Stimulated activated naive B cell treated with anti-CD40 and anti-IgM and Interleukin-4, amounts not matched to agents 10 μg/mL and 1 μg/mL and 100 μg/mL, for 72 hours (primary cell): Measurements from ENCODE around the gene EHMT1.

ENCODE experiments used
- ATAC-seq, 2 donors: fragments of 150-1000 bp; cut with Tn5 transposase; replicated peaks; 2 replicates each; pipeline ENCODE4 v1.10.0; 2021; ENCODE audit warnings: moderate library complexity in 1 of 2
- DNase-seq: peaks from one replicate; pipeline ENCODE4 v3.0.0; 2021
- H3K27ac Mint-ChIP-seq: one replicate; pipeline ENCODE4 v1.8.0; 2022; ENCODE audit warnings: mild to moderate bottlenecking, mixed read lengths
- H3K27me3 Mint-ChIP-seq, 2 donors: one replicate each; pipeline ENCODE4 v1.8.0; 2022; ENCODE audit warnings: mixed read lengths in 2 of 2
- H3K36me3 Mint-ChIP-seq, 2 donors: one replicate each; pipeline ENCODE4 v1.8.0; 2022; ENCODE audit warnings: mixed read lengths in 2 of 2, mild to moderate bottlenecking in 1 of 2
- H3K4me1 Mint-ChIP-seq, 2 donors: one replicate each; pipeline ENCODE4 v1.8.0; 2022; ENCODE audit warnings: mixed read lengths in 2 of 2, mild to moderate bottlenecking in 1 of 2
- H3K4me3 Mint-ChIP-seq, 2 donors: one replicate each; pipeline ENCODE4 v1.8.0; 2022; ENCODE audit warnings: mild to moderate bottlenecking in 2 of 2, mixed read lengths in 2 of 2, moderate library complexity in 1 of 2
- H3K9me3 Mint-ChIP-seq, 2 donors: one replicate each; pipeline ENCODE4 v1.8.0; 2022; ENCODE audit warnings: mixed read lengths in 2 of 2, mild to moderate bottlenecking in 1 of 2

The EHMT1 gene

GRCh38 chr9:137815256-137816255, 196.8 kb downstream of the EHMT1 start:
- peak overlapping the region; percentile 88 for H3K27ac Mint-ChIP-seq
- peaks cover 17 to 19% of the 10 kb centered on the region in 2 donors for H3K4me1 Mint-ChIP-seq
- H3K36me3 Mint-ChIP-seq, result peaks cover 59 to 64% of the 10 kb centered on the region in 2 donors
- DNase-seq, result no peak
- H3K4me3 Mint-ChIP-seq, result peak overlapping the region in 1 of 2 donors; percentile 17
- no peaks in the 10 kb centered on the region for H3K27me3 Mint-ChIP-seq
- H3K9me3 Mint-ChIP-seq, result peaks cover 0 to 3% of the 10 kb centered on the region in 2 donors
- no peak for ATAC-seq

- H3K9me3 Mint-ChIP-seq, result peaks cover 0 to 3% of the 10 kb centered on the region in 2 donors
- H3K4me1 Mint-ChIP-seq, result peaks cover 17 to 19% of the 10 kb centered on the region in 2 donors
- DNase-seq (no peak), ATAC-seq (peak; percentile 42 to 83)
- H3K36me3 Mint-ChIP-seq, result peaks cover 62 to 66% of the 10 kb centered on the region in 2 donors
- no peak overlapping the region for H3K4me3 Mint-ChIP-seq
- H3K27me3 Mint-ChIP-seq, result no peaks in the 10 kb centered on the region
- peak overlapping the region; percentile 91 for H3K27ac Mint-ChIP-seq
Observed at GRCh38 chr9:137816531-137817235, 197.9 kb downstream of the EHMT1 start.

GRCh38 chr9:137817236-137818200, 198.7 kb downstream of the EHMT1 start:
- DNase-seq, result no peak
- Mint-ChIP-seq H3K36me3 (peaks cover 69 to 74% of the 10 kb centered on the region in 2 donors), H3K4me3 (no peak overlapping the region), H3K27me3 (no peaks in the 10 kb centered on the region), H3K27ac (peak overlapping the region; percentile 91), H3K9me3 (peaks cover 0 to 3% of the 10 kb centered on the region in 2 donors), H3K4me1 (peaks cover 17 to 19% of the 10 kb centered on the region in 2 donors)
- no peak for ATAC-seq

GRCh38 chr9:137818286-137818685, 199.5 kb downstream of the EHMT1 start:
- H3K27ac Mint-ChIP-seq, result peak overlapping the region; percentile 37
- peaks cover 67 to 72% of the 10 kb centered on the region in 2 donors for H3K36me3 Mint-ChIP-seq
- no peak overlapping the region for H3K4me3 Mint-ChIP-seq
- H3K27me3 Mint-ChIP-seq, result no peaks in the 10 kb centered on the region
- ATAC-seq (no peak), DNase-seq (no peak)
- H3K4me1 Mint-ChIP-seq, result peaks cover 17 to 19% of the 10 kb centered on the region in 2 donors
- peaks cover 0 to 3% of the 10 kb centered on the region in 2 donors for H3K9me3 Mint-ChIP-seq

GRCh38 chr9:137820161-137820855, 201.5 kb downstream of the EHMT1 start:
- Mint-ChIP-seq H3K4me3 (no peak overlapping the region), H3K27me3 (no peaks in the 10 kb centered on the region), H3K4me1 (peaks cover 18 to 19% of the 10 kb centered on the region in 2 donors), H3K36me3 (peaks cover 70 to 74% of the 10 kb centered on the region in 2 donors), H3K9me3 (peaks cover 0 to 3% of the 10 kb centered on the region in 2 donors), H3K27ac (peak overlapping the region; percentile 31)
- ATAC-seq, result no peak
- DNase-seq, result no peak

- H3K4me3 Mint-ChIP-seq, result no peak overlapping the region
- ATAC-seq (no peak), DNase-seq (no peak)
- peaks cover 68 to 72% of the 10 kb centered on the region in 2 donors for H3K36me3 Mint-ChIP-seq
- H3K9me3 Mint-ChIP-seq, result peaks cover 3 to 6% of the 10 kb centered on the region in 2 donors
- H3K27me3 Mint-ChIP-seq, result no peaks in the 10 kb centered on the region
- H3K27ac Mint-ChIP-seq, result peak overlapping the region; percentile 37
- peaks cover 21 to 23% of the 10 kb centered on the region in 2 donors for H3K4me1 Mint-ChIP-seq
Observed at GRCh38 chr9:137823986-137824771, 205.4 kb downstream of the EHMT1 start.

GRCh38 chr9:137825324-137825989, 206.7 kb downstream of the EHMT1 start:
- Mint-ChIP-seq H3K27ac (peak overlapping the region; percentile 91), H3K4me3 (peak overlapping the region in 1 of 2 donors; percentile 28), H3K9me3 (peaks cover 3 to 6% of the 10 kb centered on the region in 2 donors)

GRCh38 chr9:137827908-137828526, 209.2 kb downstream of the EHMT1 start:
- H3K4me1 Mint-ChIP-seq, result peaks cover 21 to 23% of the 10 kb centered on the region in 2 donors
- no peak overlapping the region for H3K4me3 Mint-ChIP-seq
- no peak overlapping the region for H3K27ac Mint-ChIP-seq
- H3K36me3 Mint-ChIP-seq, result peaks cover 59 to 70% of the 10 kb centered on the region in 2 donors
- no peak for DNase-seq
- no peak for ATAC-seq
- peaks cover 3 to 6% of the 10 kb centered on the region in 2 donors for H3K9me3 Mint-ChIP-seq
- no peaks in the 10 kb centered on the region for H3K27me3 Mint-ChIP-seq

More at GRCh38 chr9:137825324-137825989, 206.7 kb downstream of the EHMT1 start:
- H3K4me1 Mint-ChIP-seq, result peaks cover 21 to 23% of the 10 kb centered on the region in 2 donors
- H3K36me3 Mint-ChIP-seq, result peaks cover 62 to 66% of the 10 kb centered on the region in 2 donors
- peak; percentile 100 for ATAC-seq
- H3K27me3 Mint-ChIP-seq, result no peaks in the 10 kb centered on the region
- peak; percentile 64 for DNase-seq

GRCh38 chr9:137828527-137829259, 209.9 kb downstream of the EHMT1 start:
- Mint-ChIP-seq H3K4me1 (peaks cover 21 to 23% of the 10 kb centered on the region in 2 donors), H3K27me3 (no peaks in the 10 kb centered on the region), H3K4me3 (no peak overlapping the region), H3K27ac (no peak overlapping the region), H3K9me3 (peaks cover 3 to 6% of the 10 kb centered on the region in 2 donors), H3K36me3 (peaks cover 64 to 75% of the 10 kb centered on the region in 2 donors)
- DNase-seq, result no peak
- ATAC-seq, result no peak

GRCh38 chr9:137829260-137829996, 210.6 kb downstream of the EHMT1 start:
- Mint-ChIP-seq H3K4me3 (no peak overlapping the region), H3K27ac (peak overlapping the region; percentile 72), H3K4me1 (peaks cover 16 to 20% of the 10 kb centered on the region in 2 donors)

More at GRCh38 chr9:137829260-137829996, 210.6 kb downstream of the EHMT1 start:
- DNase-seq (no peak), ATAC-seq (no peak)
- no peaks in the 10 kb centered on the region for H3K27me3 Mint-ChIP-seq
- H3K9me3 Mint-ChIP-seq, result peaks cover 3 to 6% of the 10 kb centered on the region in 2 donors
- peaks cover 60 to 71% of the 10 kb centered on the region in 2 donors for H3K36me3 Mint-ChIP-seq
